ENCODE measurements around the gene CST11.

DNA sequence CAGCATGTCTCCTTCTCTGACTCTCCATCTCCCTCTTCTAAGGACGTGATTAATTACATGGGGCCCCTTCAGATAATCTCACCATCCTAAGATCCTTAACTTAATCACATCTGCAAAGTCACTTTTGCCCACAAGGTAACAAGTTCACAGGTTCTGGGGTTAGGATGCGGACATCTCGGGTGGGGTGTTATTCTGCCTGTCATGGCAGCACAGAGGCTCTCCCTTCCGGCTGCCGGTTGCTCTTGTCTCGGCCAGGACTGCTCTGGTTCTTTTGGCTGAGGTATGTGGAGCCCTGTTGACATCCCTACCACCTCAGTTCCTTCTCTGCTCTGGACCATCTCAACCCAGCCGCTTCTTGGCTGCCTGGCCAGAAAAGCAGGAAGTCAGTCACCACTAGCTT, 4.2 kb upstream of the CST11 start:
- TF ChIP-seq, protein P1, sequence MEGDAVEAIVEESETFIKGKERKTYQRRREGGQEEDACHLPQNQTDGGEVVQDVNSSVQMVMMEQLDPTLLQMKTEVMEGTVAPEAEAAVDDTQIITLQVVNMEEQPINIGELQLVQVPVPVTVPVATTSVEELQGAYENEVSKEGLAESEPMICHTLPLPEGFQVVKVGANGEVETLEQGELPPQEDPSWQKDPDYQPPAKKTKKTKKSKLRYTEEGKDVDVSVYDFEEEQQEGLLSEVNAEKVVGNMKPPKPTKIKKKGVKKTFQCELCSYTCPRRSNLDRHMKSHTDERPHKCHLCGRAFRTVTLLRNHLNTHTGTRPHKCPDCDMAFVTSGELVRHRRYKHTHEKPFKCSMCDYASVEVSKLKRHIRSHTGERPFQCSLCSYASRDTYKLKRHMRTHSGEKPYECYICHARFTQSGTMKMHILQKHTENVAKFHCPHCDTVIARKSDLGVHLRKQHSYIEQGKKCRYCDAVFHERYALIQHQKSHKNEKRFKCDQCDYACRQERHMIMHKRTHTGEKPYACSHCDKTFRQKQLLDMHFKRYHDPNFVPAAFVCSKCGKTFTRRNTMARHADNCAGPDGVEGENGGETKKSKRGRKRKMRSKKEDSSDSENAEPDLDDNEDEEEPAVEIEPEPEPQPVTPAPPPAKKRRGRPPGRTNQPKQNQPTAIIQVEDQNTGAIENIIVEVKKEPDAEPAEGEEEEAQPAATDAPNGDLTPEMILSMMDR (conservative IDR thresholded peaks at IDR 0.05 in 1 of 2, IDR thresholded peaks at IDR 0.05 in 1 of 2; ENCODE audit: extremely low read depth in 1 of 2, insufficient read depth in 1 of 2, low read depth in 1 of 2, low read length in 2 of 2) = no peak
- TF ChIP-seq EZH2 (IDR thresholded peaks at IDR 0.05; ENCODE audit: borderline replicate concordance, low read length) = no peak

Data from mammary epithelial cell (primary cell).